B cell (primary cell): ENCODE data around the gene LARGE1. TPM values are rescaled to one million over a fixed set of nuclear protein-coding genes. Genes with fewer than 3 reads are reported as not detected.

Experiments
- ATAC-seq: fragments of 200-7000 bp; cut with Tn5 transposase; one replicate; pipeline ENCODE4 v1.10.0; 2021; ENCODE audit warnings: low read depth, mild to moderate bottlenecking, moderate number of reproducible peaks, moderate library complexity
- CTCF ChIA-PET: fragments of 350-600 bp; sonication (Branson Sonifier 250); formaldehyde crosslinking; loops from one replicate; lab custom pipeline; 2021; ENCODE audit warnings: antibody characterized with exemption, inconsistent platforms; lab: Charles Lee
- POLR2A ChIA-PET: fragments of 350-600 bp; sonication (Branson Sonifier 250); formaldehyde crosslinking; loops from one replicate; lab custom pipeline; 2021; ENCODE audit warnings: antibody characterized with exemption; lab: Charles Lee
- DNase-seq: peaks from one replicate; pipeline ENCODE4 v3.0.0; 2013
- H2AFZ ChIP-seq: 2 replicates; pipeline ENCODE4 v1.6.1; 2012; ENCODE audit warnings: mild to moderate bottlenecking, low read depth, low read length; ENCODE audit not compliant: insufficient read depth, poor library complexity, severe bottlenecking
- H3K27ac ChIP-seq, 2 donors: 1 replicate in 1 of 2; 2 replicates in 1 of 2; pipeline ENCODE4 v1.5.1; 2012 to 2013; ENCODE audit warnings: low read length in 2 of 2, mild to moderate bottlenecking in 2 of 2, moderate library complexity in 1 of 2
- H3K27me3 ChIP-seq, 4 experiments: fragments of 200-600 bp in 1 of 4; sonication (generic) in 1 of 4; replicated peaks in 1 of 4; 1 replicate in 2 of 4; 2 replicates in 2 of 4; pipeline versions ENCODE4 v1.6.1 to v1.7.0; 2013 to 2016; ENCODE audit warnings: low read length in 3 of 4, mild to moderate bottlenecking in 2 of 4, mixed read lengths in 1 of 4, moderate library complexity in 1 of 4; ENCODE audit not compliant: insufficient read depth in 4 of 4, control insufficient read depth in 3 of 4; ENCODE audit errors: control extremely low read depth in 1 of 4
- H3K36me3 ChIP-seq, 2 experiments: replicated peaks in 1 of 2; 1 replicate in 1 of 2; 2 replicates in 1 of 2; pipeline versions ENCODE4 v1.6.1 to v1.7.1; 2013; ENCODE audit warnings: low read length in 1 of 2; ENCODE audit not compliant: insufficient read depth in 2 of 2, control insufficient read depth in 1 of 2; ENCODE audit errors: control extremely low read depth in 1 of 2, extremely low read depth in 1 of 2
- H3K4me1 ChIP-seq, 2 donors: fragments of 200-600 bp in 1 of 2; sonication (generic) in 1 of 2; 1 replicate in 1 of 2; 2 replicates in 1 of 2; pipeline versions ENCODE4 v1.5.1 to v1.6.1; 2013 to 2017; ENCODE audit warnings: low read length in 2 of 2; ENCODE audit not compliant: control insufficient read depth in 2 of 2, insufficient read depth in 2 of 2
- H3K4me2 ChIP-seq: replicated peaks from 2 replicates; pipeline ENCODE3; 2012; ENCODE audit warnings: mild to moderate bottlenecking, low read depth, low read length; ENCODE audit not compliant: poor library complexity, severe bottlenecking
- H3K4me3 ChIP-seq, 5 experiments: fragments of 200-600 bp in 1 of 5; sonication (generic) in 1 of 5; 1 replicate in 3 of 5; 2 replicates in 2 of 5; pipeline versions ENCODE4 v1.5.1 to v1.7.0; 2011 to 2016; ENCODE audit warnings: low read length in 4 of 5, mild to moderate bottlenecking in 4 of 5, low read depth in 2 of 5, control low read depth in 1 of 5, moderate library complexity in 1 of 5; ENCODE audit not compliant: insufficient read depth in 1 of 5; ENCODE audit errors: control extremely low read depth in 1 of 5, extremely low read depth in 1 of 5
- H3K79me2 ChIP-seq: fragments of 200-600 bp; sonication (generic); one replicate; pipeline ENCODE4 v1.6.0; 2016; ENCODE audit warnings: low read length; ENCODE audit not compliant: control insufficient read depth, insufficient read depth
- H3K9ac ChIP-seq: fragments of 200-600 bp; sonication (generic); 2 replicates; pipeline ENCODE4 v1.6.1; 2017; ENCODE audit warnings: mild to moderate bottlenecking, low read length, moderate library complexity
- H3K9me3 ChIP-seq, 3 donors: one replicate each; pipeline versions ENCODE4 v1.6.1 to v1.7.1; 2013; ENCODE audit warnings: low read length in 2 of 3; ENCODE audit not compliant: control insufficient read depth in 2 of 3, insufficient read depth in 1 of 3; ENCODE audit errors: control extremely low read depth in 1 of 3
- H4K20me1 ChIP-seq: 2 replicates; pipeline ENCODE4 v1.6.0; 2012; ENCODE audit warnings: mild to moderate bottlenecking, low read length; ENCODE audit not compliant: insufficient read depth, control insufficient read depth, poor library complexity, severe bottlenecking
- H3K27ac Mint-ChIP-seq: one replicate; pipeline ENCODE4 v1.8.0; 2021; ENCODE audit warnings: mixed read lengths
- H3K27me3 Mint-ChIP-seq: one replicate; pipeline ENCODE4 v1.8.0; 2021; ENCODE audit warnings: mixed read lengths
- H3K4me1 Mint-ChIP-seq: one replicate; pipeline ENCODE4 v1.8.0; 2021; ENCODE audit warnings: mixed read lengths
- H3K4me3 Mint-ChIP-seq: one replicate; pipeline ENCODE4 v1.8.0; 2021; ENCODE audit warnings: mixed read lengths
- H3K9me3 Mint-ChIP-seq: one replicate; pipeline ENCODE4 v1.8.0; 2022; ENCODE audit warnings: mixed read lengths; ENCODE audit not compliant: insufficient read depth
- CTCF ChIP-seq: fragments of 200-600 bp; IDR thresholded peaks from one replicate; pipeline ENCODE4 v1.8.0; 2022; ENCODE audit warnings: antibody characterized with exemption, mild to moderate bottlenecking
- EZH2 ChIP-seq: IDR thresholded peaks from 2 replicates; pipeline ENCODE4 v1.6.1; 2012; ENCODE audit warnings: borderline replicate concordance, low read depth, mild to moderate bottlenecking, moderate library complexity, low read length; ENCODE audit not compliant: insufficient read depth, poor library complexity, severe bottlenecking
- WGBS: methylation state at CpG from one replicate; pipeline ENCODE4 v1.1.5; 2013; ENCODE audit warnings: missing lambda C conversion rate; ENCODE audit not compliant: insufficient coverage; 5-methylcytosine and 5-hydroxymethylcytosine counted together
- intact Hi-C: fragments of 100-400 bp; cut with micrococcal nuclease; formaldehyde crosslinking; loops from one replicate; pipeline ENCODE4 v1.10.0; 2022
- polyA plus RNA-seq: library from polyadenylated mRNA; depleted of rRNA; stranded (reverse); fragments of >200 nt; gene quantifications from 2 replicates; pipeline ENCODE4 v1.2.3, GENCODE V29; 2012
- total RNA-seq, 2 donors: library from RNA; stranded (reverse); fragments of 120-200 nt in 1 of 2; gene quantifications; 1 replicate in 1 of 2; 2 replicates in 1 of 2; pipeline versions ENCODE4 v1.2.3 to v1.2.4, GENCODE V29; 2013 to 2022

Gene LARGE1
- total and polyA plus RNA-seq, 2 donors (not counting 1 experiment from before 2014, with no cell fraction given), result 20.7 to 82.0 TPM

- H3K4me2 ChIP-seq, result no peak overlapping the region
- no peak overlapping the region for H3K9ac ChIP-seq
- peaks cover 0 to 5% (median 0%) of the 10 kb centered on the region in 3 donors for H3K9me3 ChIP-seq
- H3K79me2 ChIP-seq, result no peaks in the 10 kb centered on the region
- DNase-seq (no peak), ATAC-seq (no peak)
- no peak overlapping the region for H3K4me3 ChIP-seq
- peaks cover 21% of the 10 kb centered on the region for H3K4me1 Mint-ChIP-seq
- ChIA-PET POLR2A (interaction anchor here (0.6 kb wide), 1 partner anchor 11 kb away, joined by 5 read pairs; no protein-coding TSS in a partner anchor), CTCF (no interaction called here)
- H3K4me1 ChIP-seq, result no peaks in the 10 kb centered on the region
- H3K36me3 ChIP-seq, result peaks cover 0 to 2% of the 10 kb centered on the region in 2 experiments
- intact Hi-C loops, result no loop called here
- H3K27ac Mint-ChIP-seq, result no peak overlapping the region
- WGBS, result 77% methylated on average over 6 of the region's 6 CpGs
- no peaks in the 10 kb centered on the region for H3K27me3 Mint-ChIP-seq
- H3K27ac ChIP-seq, result no peak overlapping the region
- no peak overlapping the region for H3K4me3 Mint-ChIP-seq
- TF ChIP-seq EZH2 (no peak), CTCF (no peak)
- no peaks in the 10 kb centered on the region for H4K20me1 ChIP-seq
- H3K27me3 ChIP-seq, result no peaks in the 10 kb centered on the region
- no peaks in the 10 kb centered on the region for H3K9me3 Mint-ChIP-seq
- no peak overlapping the region for H2AFZ ChIP-seq
Measured at GRCh38 chr22:33470456-33470855, 449.8 kb downstream of the LARGE1 start.

GRCh38 chr22:33467620-33468095, 452.6 kb downstream of the LARGE1 start:
- TF ChIP-seq CTCF, result no peak
- no peak for TF ChIP-seq EZH2
- H3K4me1 Mint-ChIP-seq, result peaks cover 11% of the 10 kb centered on the region
- intact Hi-C loops, result no loop called here

More at GRCh38 chr22:33467620-33468095, 452.6 kb downstream of the LARGE1 start:
- H3K27ac ChIP-seq, result no peak overlapping the region
- ATAC-seq (no peak), DNase-seq (no peak)
- H2AFZ ChIP-seq, result no peak overlapping the region
- CTCF ChIA-PET, result interaction anchor here (1.0 kb wide), 1 partner anchor 166 kb away, joined by 3 read pairs; no protein-coding TSS in a partner anchor
- Mint-ChIP-seq H3K27ac (no peak overlapping the region), H3K4me3 (no peak overlapping the region), H3K27me3 (no peaks in the 10 kb centered on the region), H3K9me3 (peaks cover 6% of the 10 kb centered on the region)
- WGBS, result 95% methylated on average over 5 of the region's 5 CpGs
- no peaks in the 10 kb centered on the region for H3K27me3 ChIP-seq
- POLR2A ChIA-PET, result no interaction called here
- H4K20me1 ChIP-seq, result no peaks in the 10 kb centered on the region
- H3K4me3 ChIP-seq, result no peak overlapping the region
- H3K9me3 ChIP-seq, result peaks cover 0 to 5% (median 2%) of the 10 kb centered on the region in 3 donors
- no peak overlapping the region for H3K4me2 ChIP-seq
- H3K4me1 ChIP-seq, result no peaks in the 10 kb centered on the region
- H3K79me2 ChIP-seq, result no peaks in the 10 kb centered on the region
- no peaks in the 10 kb centered on the region for H3K36me3 ChIP-seq
- H3K9ac ChIP-seq, result no peak overlapping the region
